ENCODE results near the gene WAPL. TPM values are rescaled to one million over a fixed set of nuclear protein-coding genes. Genes with fewer than 3 reads are reported as not detected.

WAPL gene
- total RNA-seq, 1 experiment from 2014 or later: 49.4 TPM

DNA sequence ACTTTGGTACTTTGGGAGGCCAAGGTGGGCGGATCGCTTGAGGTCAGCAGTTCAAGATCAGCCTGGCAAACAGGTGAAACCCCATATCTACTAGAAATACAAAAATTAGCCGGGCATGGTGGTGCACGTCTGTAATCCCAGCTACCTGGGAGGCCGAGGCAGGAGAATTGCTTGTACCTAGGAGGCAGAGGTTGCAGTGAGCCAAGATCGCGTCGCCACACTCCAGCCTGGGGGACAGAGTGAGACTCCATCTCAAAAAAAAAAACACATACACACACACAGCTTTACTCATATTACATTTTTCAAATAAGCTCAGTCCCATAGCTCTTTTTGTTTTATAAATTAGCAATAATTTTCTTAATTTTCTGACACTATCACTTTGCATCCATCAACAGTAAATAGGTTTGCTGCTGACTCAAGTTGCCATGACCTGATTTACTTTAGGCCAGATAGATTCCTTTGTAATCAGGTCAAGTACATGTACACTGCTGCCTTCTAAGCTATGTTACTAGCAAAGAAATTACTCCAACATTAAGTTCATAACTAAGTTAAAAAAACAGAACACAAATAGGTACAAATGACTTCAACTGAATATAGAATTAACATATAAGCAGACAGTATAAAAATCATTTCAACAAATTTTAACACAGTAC is 31.5 kb downstream of the WAPL start:
- no peak overlapping the region for H3K27ac ChIP-seq (ENCODE audit: low read depth, low read length, poor library complexity, severe bottlenecking)
- no peak for TF ChIP-seq EZH2 (IDR thresholded peaks at IDR 0.05; ENCODE audit: borderline replicate concordance, low read depth, low read length, poor library complexity, severe bottlenecking)
- TF ChIP-seq, protein P1, sequence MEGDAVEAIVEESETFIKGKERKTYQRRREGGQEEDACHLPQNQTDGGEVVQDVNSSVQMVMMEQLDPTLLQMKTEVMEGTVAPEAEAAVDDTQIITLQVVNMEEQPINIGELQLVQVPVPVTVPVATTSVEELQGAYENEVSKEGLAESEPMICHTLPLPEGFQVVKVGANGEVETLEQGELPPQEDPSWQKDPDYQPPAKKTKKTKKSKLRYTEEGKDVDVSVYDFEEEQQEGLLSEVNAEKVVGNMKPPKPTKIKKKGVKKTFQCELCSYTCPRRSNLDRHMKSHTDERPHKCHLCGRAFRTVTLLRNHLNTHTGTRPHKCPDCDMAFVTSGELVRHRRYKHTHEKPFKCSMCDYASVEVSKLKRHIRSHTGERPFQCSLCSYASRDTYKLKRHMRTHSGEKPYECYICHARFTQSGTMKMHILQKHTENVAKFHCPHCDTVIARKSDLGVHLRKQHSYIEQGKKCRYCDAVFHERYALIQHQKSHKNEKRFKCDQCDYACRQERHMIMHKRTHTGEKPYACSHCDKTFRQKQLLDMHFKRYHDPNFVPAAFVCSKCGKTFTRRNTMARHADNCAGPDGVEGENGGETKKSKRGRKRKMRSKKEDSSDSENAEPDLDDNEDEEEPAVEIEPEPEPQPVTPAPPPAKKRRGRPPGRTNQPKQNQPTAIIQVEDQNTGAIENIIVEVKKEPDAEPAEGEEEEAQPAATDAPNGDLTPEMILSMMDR (conservative IDR thresholded peaks at IDR 0.05; ENCODE audit: low read depth, low read length): no peak
- no peaks in the 10 kb centered on the region for H3K4me1 ChIP-seq (ENCODE audit: insufficient read depth, low read length, poor library complexity, severe bottlenecking)
- H3K27me3 ChIP-seq (replicated peaks; ENCODE audit: insufficient read depth, low read depth, low read length, poor library complexity): no peaks in the 10 kb centered on the region
- ChIA-PET CTCF (no interaction called here), POLR2A (ENCODE audit: low non-redundant PET) (no interaction called here)
- intact Hi-C loops (cut with micrococcal nuclease; ENCODE audit: unreplicated experiment): no loop called here
- H3K4me3 ChIP-seq (ENCODE audit: low read depth, low read length, poor library complexity, severe bottlenecking): no peak overlapping the region
- no peak for DNase-seq (ENCODE audit: low spot score)
- peaks cover 7% of the 10 kb centered on the region for H3K36me3 ChIP-seq (ENCODE audit: insufficient read depth, low read length, poor library complexity, severe bottlenecking)
- BruUV-seq (replicated peaks): no TSS peak
- no peaks in the 10 kb centered on the region for H3K9me3 ChIP-seq (ENCODE audit: low read depth, low read length, poor library complexity, severe bottlenecking)

DNA sequence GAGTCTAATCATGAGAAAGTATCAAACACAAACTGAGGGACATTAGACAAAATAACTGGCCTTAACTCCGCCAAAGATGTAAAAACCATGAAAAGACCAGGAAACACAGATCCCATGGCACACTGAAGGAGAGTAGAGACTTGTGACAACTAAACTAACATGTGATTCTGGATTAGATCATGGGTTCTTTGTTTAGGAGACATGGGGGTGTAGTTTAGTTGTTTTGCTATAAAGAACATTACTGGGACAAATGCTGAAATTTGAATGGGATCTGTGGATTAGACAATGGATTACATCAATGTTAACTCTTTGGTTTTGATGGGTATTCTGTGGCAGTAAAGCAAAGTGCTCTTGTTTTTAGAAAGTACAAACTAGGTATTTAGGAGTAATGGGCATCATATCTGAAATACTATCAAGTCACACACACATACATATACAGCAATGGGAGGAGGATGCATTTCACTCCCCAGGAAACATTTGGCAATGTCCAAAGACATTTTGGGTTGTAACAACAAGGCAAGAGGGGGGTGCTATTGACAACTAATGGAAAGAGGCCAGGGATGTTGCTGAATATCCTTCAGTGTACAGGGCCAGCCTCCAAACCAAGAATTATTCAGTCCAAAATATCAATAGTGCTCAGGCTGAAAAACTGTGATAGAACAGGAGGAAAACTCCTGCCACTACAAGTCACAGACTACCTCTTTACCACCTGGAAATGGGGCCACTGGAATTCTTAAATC is 32.4 kb downstream of the WAPL start:
- CTCF ChIA-PET: no interaction called here
- intact Hi-C loops (cut with micrococcal nuclease; ENCODE audit: unreplicated experiment): no loop called here
- no peaks in the 10 kb centered on the region for H3K36me3 ChIP-seq (ENCODE audit: insufficient read depth, low read length, poor library complexity, severe bottlenecking)

GRCh38 chr10:86486856-86487255 is 34.7 kb downstream of the WAPL start:
- TF ChIP-seq, protein P1 (conservative IDR thresholded peaks at IDR 0.05; ENCODE audit: low read depth, low read length): no peak
- TF ChIP-seq EZH2 (IDR thresholded peaks at IDR 0.05; ENCODE audit: borderline replicate concordance, low read depth, low read length, poor library complexity, severe bottlenecking): no peak
- no peak for DNase-seq (ENCODE audit: low spot score)
- no TSS peak for BruUV-seq (replicated peaks)
- no peaks in the 10 kb centered on the region for H3K9me3 ChIP-seq (ENCODE audit: low read depth, low read length, poor library complexity, severe bottlenecking)
- intact Hi-C loops (cut with micrococcal nuclease; ENCODE audit: unreplicated experiment): no loop called here
- POLR2A ChIA-PET (ENCODE audit: low non-redundant PET): no interaction called here
- no peak overlapping the region for H3K27ac ChIP-seq (ENCODE audit: low read depth, low read length, poor library complexity, severe bottlenecking)
- no peaks in the 10 kb centered on the region for H3K4me1 ChIP-seq (ENCODE audit: insufficient read depth, low read length, poor library complexity, severe bottlenecking)
- no peak overlapping the region for H3K4me3 ChIP-seq (ENCODE audit: low read depth, low read length, poor library complexity, severe bottlenecking)
- CTCF ChIA-PET: no interaction called here
- H3K36me3 ChIP-seq (ENCODE audit: insufficient read depth, low read length, poor library complexity, severe bottlenecking): peaks cover 8% of the 10 kb centered on the region
- no peaks in the 10 kb centered on the region for H3K27me3 ChIP-seq (replicated peaks; ENCODE audit: insufficient read depth, low read depth, low read length, poor library complexity)

More for the DNA sequence above, 32.4 kb downstream of the WAPL start:
- BruUV-seq (replicated peaks): no TSS peak
- DNase-seq (ENCODE audit: low spot score): no peak
- H3K4me1 ChIP-seq (ENCODE audit: insufficient read depth, low read length, poor library complexity, severe bottlenecking): no peaks in the 10 kb centered on the region
- no peaks in the 10 kb centered on the region for H3K9me3 ChIP-seq (ENCODE audit: low read depth, low read length, poor library complexity, severe bottlenecking)
- POLR2A ChIA-PET (ENCODE audit: low non-redundant PET): no interaction called here
- H3K27me3 ChIP-seq (replicated peaks; ENCODE audit: insufficient read depth, low read depth, low read length, poor library complexity): no peaks in the 10 kb centered on the region
- H3K27ac ChIP-seq (ENCODE audit: low read depth, low read length, poor library complexity, severe bottlenecking): no peak overlapping the region
- H3K4me3 ChIP-seq (ENCODE audit: low read depth, low read length, poor library complexity, severe bottlenecking): no peak overlapping the region
- TF ChIP-seq, protein P1 (conservative IDR thresholded peaks at IDR 0.05; ENCODE audit: low read depth, low read length): no peak
- TF ChIP-seq EZH2 (IDR thresholded peaks at IDR 0.05; ENCODE audit: borderline replicate concordance, low read depth, low read length, poor library complexity, severe bottlenecking): no peak
